Right atrium auricular region (tissue), 2 donors: Measurements from ENCODE around the gene DCUN1D2. TPM values are rescaled to one million over a fixed set of nuclear protein-coding genes. Genes with fewer than 3 reads are reported as not detected.

Source experiments
- DNase-seq: peaks from one replicate; pipeline ENCODE4 v3.0.0-alpha.2; 2019; ENCODE audit warnings: low spot score
- H3K27ac ChIP-seq, 2 donors: fragments of 200-600 bp; sonication (generic); 1 replicate in 1 of 2; 2 replicates in 1 of 2; pipeline ENCODE4 v1.5.1; 2016 to 2019
- H3K27me3 ChIP-seq, 2 donors: fragments of 200-600 bp; sonication (generic); one replicate each; pipeline versions ENCODE4 v1.5.1 to v1.6.0; 2017 to 2019
- H3K36me3 ChIP-seq: fragments of 200-600 bp; sonication (generic); one replicate; pipeline ENCODE4 v1.5.1; 2016
- H3K4me1 ChIP-seq, 2 donors: fragments of 200-600 bp; sonication (generic); one replicate each; pipeline versions ENCODE4 v1.5.1 to v1.6.0; 2017 to 2019
- H3K4me3 ChIP-seq, 2 donors: fragments of 200-600 bp; sonication (generic); 1 replicate in 1 of 2; 2 replicates in 1 of 2; pipeline ENCODE4 v1.5.1; 2017 to 2019; ENCODE audit warnings: mild to moderate bottlenecking in 1 of 2, moderate library complexity in 1 of 2
- H3K9me3 ChIP-seq, 2 donors: fragments of 200-600 bp; sonication (generic); one replicate each; pipeline ENCODE4 v1.5.1; 2019
- total RNA-seq, 2 donors: library from RNA; depleted of rRNA; stranded (reverse); fragments of >200 nt; gene quantifications; one replicate each; pipeline ENCODE4 v1.1.0, GENCODE V29; 2016
- TF ChIP-seq, protein P1 (sequence below), 2 donors: fragments of 200-600 bp; sonication (generic); IDR thresholded peaks; one replicate each; pipeline ENCODE4 v1.5.1; 2019; ENCODE audit warnings: antibody characterized with exemption in 2 of 2

DCUN1D2 gene
- total RNA-seq, 2 donors from 2014 or later = 45.3 to 65.5 TPM

DNA sequence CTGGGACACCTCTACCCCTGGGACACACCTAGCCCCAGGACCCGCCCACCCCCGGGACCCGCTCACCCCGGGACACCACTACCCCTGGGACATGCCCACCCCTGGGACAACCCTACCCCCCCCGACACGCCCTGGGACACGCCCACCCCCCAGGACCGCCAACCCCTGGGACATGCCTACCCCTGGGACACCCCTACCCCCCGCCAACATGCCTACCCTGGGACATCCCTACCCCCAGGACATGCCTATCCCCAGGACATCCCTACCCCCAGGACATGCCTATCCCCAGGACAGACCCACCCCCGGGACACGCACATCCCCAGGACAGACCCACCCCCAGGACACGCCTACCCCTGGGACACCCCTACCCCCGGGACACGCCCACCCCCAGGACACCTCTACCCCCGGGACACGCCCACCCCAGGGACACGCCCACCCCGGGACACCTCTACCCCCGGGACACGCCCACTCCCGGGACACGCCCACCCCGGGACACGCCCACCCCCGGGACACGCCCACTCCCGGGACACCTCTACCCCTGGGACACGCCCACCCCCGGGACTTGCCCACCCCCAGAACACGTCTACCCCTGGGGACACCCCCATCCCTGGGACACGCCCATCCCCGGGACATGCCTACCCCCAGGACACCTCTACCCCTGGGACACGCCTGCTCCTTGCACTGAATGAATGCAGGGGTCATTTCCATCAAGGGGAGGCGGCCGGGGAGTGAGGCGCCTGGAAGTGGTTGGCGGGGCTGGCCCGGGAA, 69.5 kb downstream of the DCUN1D2 start:
- Histone ChIP-seq H3K4me1 (no peaks in the 10 kb centered on the region), H3K27me3 (no peaks in the 10 kb centered on the region), H3K27ac (no peak overlapping the region), H3K4me3 (no peak overlapping the region), H3K9me3 (no peaks in the 10 kb centered on the region), H3K36me3 (peaks cover 53% of the 10 kb centered on the region)
- no peak for DNase-seq
- TF ChIP-seq, protein P1, sequence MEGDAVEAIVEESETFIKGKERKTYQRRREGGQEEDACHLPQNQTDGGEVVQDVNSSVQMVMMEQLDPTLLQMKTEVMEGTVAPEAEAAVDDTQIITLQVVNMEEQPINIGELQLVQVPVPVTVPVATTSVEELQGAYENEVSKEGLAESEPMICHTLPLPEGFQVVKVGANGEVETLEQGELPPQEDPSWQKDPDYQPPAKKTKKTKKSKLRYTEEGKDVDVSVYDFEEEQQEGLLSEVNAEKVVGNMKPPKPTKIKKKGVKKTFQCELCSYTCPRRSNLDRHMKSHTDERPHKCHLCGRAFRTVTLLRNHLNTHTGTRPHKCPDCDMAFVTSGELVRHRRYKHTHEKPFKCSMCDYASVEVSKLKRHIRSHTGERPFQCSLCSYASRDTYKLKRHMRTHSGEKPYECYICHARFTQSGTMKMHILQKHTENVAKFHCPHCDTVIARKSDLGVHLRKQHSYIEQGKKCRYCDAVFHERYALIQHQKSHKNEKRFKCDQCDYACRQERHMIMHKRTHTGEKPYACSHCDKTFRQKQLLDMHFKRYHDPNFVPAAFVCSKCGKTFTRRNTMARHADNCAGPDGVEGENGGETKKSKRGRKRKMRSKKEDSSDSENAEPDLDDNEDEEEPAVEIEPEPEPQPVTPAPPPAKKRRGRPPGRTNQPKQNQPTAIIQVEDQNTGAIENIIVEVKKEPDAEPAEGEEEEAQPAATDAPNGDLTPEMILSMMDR (IDR thresholded peaks at IDR 0.05) = no peak

DNA sequence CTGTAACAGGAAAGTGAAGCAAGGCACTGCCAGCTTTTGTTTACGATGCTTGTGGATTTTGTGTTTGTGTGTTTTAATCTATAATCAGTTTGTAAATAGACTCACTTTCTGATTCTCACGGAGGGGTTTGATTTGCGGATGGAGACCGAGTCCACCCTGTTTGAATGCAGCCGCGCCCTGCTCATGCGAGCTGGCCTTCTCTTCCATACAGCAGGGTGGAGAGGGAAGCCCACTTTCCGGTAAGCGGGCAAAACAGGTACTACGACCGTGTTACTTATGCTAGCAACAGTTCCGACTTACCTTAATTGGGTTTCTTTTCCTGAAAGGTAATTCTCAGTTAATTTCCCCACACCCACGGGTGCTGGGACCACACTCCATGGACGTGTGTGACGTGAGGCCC, 70.3 kb downstream of the DCUN1D2 start:
- Histone ChIP-seq H3K4me1 (peaks cover 0 to under 1% of the 10 kb centered on the region in 2 donors), H3K27ac (no peak overlapping the region), H3K27me3 (no peaks in the 10 kb centered on the region), H3K36me3 (peaks cover 51% of the 10 kb centered on the region), H3K4me3 (no peak overlapping the region), H3K9me3 (no peaks in the 10 kb centered on the region)
- TF ChIP-seq, protein P1 (IDR thresholded peaks at IDR 0.05) = no peak
- no peak for DNase-seq

DNA sequence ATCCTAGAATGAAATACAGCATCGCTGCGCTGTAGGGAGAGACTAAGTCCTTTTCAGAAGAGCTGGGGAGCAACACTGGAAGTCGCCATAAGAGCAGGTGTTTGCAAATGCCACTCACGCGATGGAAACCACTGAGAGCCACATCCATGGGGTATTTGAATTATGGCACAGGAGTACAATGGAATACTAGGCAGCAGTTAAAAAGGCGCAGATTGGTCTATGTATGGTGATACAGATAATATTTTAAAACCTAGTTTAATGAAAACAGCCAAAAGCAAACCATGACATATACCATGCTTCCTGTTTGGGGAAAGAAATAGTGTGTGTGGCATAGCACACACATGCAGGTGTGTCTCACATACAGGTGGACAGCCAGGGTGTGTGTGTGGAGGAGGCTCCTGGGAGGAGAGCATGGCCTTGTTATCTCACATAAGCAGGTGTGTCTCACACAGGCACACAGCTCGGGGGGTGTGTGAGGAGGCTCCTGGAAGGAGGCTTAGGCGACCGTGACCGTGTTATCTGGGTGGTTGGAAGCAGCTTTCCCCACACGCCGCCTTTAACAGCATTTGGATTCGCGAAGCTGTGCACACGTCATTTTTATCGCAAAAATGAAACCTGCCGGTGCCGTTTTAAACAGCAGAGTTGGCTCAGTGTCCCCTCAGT, 70.8 kb downstream of the DCUN1D2 start:
- Histone ChIP-seq H3K27ac (no peak overlapping the region), H3K27me3 (no peaks in the 10 kb centered on the region), H3K4me1 (peaks cover 0 to 6% of the 10 kb centered on the region in 2 donors), H3K4me3 (no peak overlapping the region), H3K9me3 (no peaks in the 10 kb centered on the region), H3K36me3 (peaks cover 45% of the 10 kb centered on the region)
- TF ChIP-seq, protein P1 (IDR thresholded peaks at IDR 0.05) = no peak
- no peak for DNase-seq

DNA sequence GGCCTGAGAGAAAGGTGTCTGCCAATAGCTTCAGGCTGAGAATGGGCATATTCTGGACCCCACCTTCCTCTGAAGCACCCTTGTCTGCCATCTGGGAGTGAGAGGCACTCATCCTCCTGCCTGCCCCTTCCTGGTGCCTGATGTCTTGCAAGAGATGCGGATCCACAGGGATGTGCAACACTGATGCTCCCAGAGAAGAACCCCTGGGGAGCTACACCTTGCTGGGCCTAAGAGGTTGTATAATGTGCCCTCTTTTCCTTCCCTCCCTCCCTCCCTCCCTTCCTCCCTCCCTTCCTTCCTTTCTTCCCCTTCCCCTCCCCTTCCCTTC, 71.8 kb downstream of the DCUN1D2 start:
- no peaks in the 10 kb centered on the region for H3K9me3 ChIP-seq
- DNase-seq = no peak
- H3K4me3 ChIP-seq = no peak overlapping the region
- TF ChIP-seq, protein P1 (IDR thresholded peaks at IDR 0.05) = no peak
- no peaks in the 10 kb centered on the region for H3K27me3 ChIP-seq
- peaks cover 0 to 16% of the 10 kb centered on the region in 2 donors for H3K4me1 ChIP-seq
- H3K36me3 ChIP-seq = peaks cover 37% of the 10 kb centered on the region
- no peak overlapping the region for H3K27ac ChIP-seq

DNA sequence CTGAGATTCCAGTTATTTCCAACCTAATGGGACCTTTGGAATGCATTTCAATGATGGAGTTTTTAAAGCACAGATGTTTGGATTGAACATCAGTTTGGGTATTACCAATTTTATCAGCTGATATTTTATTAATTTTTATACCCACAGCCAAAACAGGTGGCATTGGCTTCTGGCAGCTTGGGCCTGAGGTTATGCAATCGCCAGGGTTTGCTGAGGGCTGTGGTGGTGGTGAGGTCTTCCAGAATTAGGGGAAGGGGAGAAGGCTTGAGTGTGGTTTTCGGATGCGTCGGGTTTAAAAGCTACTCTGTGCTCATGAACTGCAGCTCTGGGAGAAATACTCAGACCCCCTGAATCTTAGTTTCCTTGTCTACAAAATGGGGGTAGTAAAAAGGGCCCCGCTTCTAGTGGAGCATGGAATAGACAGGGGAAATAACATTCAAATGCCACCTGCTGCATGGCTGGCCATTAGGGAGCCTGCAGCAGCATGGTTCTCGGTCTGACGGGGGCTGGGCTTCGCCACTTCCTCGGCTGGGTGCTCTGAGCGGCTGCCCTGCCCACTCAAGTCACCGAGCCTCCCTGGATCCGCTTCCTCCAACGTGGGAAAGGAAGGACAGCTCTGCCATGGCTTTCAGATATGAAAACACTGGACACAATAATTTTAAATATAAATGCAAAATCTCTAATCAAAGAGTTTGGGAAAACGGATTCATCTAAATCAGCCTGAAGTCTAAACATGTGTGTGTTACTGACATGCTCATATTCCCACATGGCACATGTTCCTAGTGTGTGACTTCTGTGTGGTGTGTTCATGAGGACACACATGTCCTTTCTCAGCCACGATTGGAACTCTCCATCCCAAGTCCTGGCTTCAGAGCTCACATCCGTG, 72.4 kb downstream of the DCUN1D2 start:
- no peak overlapping the region for H3K4me3 ChIP-seq
- peaks cover 0 to 22% of the 10 kb centered on the region in 2 donors for H3K4me1 ChIP-seq
- TF ChIP-seq, protein P1 (IDR thresholded peaks at IDR 0.05) = no peak
- peaks cover 31% of the 10 kb centered on the region for H3K36me3 ChIP-seq
- no peaks in the 10 kb centered on the region for H3K27me3 ChIP-seq
- H3K9me3 ChIP-seq = no peaks in the 10 kb centered on the region
- peak overlapping the region in 1 of 2 donors; percentile 33 for H3K27ac ChIP-seq
- no peak for DNase-seq
